Measurements from ENCODE around the gene ARHGAP42.

ARHGAP42 gene

GRCh38 chr11:100930185-100930778 lies 243.2 kb downstream of the ARHGAP42 start:
- no peak for DNase-seq

GRCh38 chr11:100932474-100933100 lies 245.5 kb downstream of the ARHGAP42 start:
- no peak for DNase-seq

- DNase-seq = no peak
Measured at GRCh38 chr11:100936781-100937180, 249.7 kb downstream of the ARHGAP42 start.

GRCh38 chr11:100939571-100939970 lies 252.5 kb downstream of the ARHGAP42 start:
- DNase-seq = no peak

GRCh38 chr11:100940111-100940510 lies 253.0 kb downstream of the ARHGAP42 start:
- no peak for DNase-seq

GRCh38 chr11:100941033-100941432 lies 253.9 kb downstream of the ARHGAP42 start:
- DNase-seq = no peak

GRCh38 chr11:100942016-100942415 lies 254.9 kb downstream of the ARHGAP42 start:
- DNase-seq = no peak

- no peak for DNase-seq
Measured at GRCh38 chr11:100948936-100949335, 261.8 kb downstream of the ARHGAP42 start.

GRCh38 chr11:100949443-100949842 lies 262.4 kb downstream of the ARHGAP42 start:
- no peak for DNase-seq

GRCh38 chr11:100955318-100955717 lies 268.2 kb downstream of the ARHGAP42 start:
- DNase-seq = no peak

- DNase-seq = no peak
Measured at GRCh38 chr11:100956351-100956750, 269.3 kb downstream of the ARHGAP42 start.

GRCh38 chr11:100957499-100957898 lies 270.4 kb downstream of the ARHGAP42 start:
- DNase-seq = no peak

GRCh38 chr11:100961633-100962032 lies 274.5 kb downstream of the ARHGAP42 start:
- DNase-seq = no peak

- no peak for DNase-seq
Measured at GRCh38 chr11:100963375-100963774, 276.3 kb downstream of the ARHGAP42 start.

GRCh38 chr11:100964435-100964834 lies 277.3 kb downstream of the ARHGAP42 start:
- no peak for DNase-seq

GRCh38 chr11:100965346-100965745 lies 278.3 kb downstream of the ARHGAP42 start:
- DNase-seq = no peak

GRCh38 chr11:100966366-100966765 lies 279.3 kb downstream of the ARHGAP42 start:
- no peak for DNase-seq

- DNase-seq = no peak
Measured at GRCh38 chr11:100969008-100969407, 281.9 kb downstream of the ARHGAP42 start.

GRCh38 chr11:100970283-100971164 lies 283.4 kb downstream of the ARHGAP42 start:
- no peak for DNase-seq

GRCh38 chr11:100972046-100972445 lies 285.0 kb downstream of the ARHGAP42 start:
- DNase-seq = no peak

GRCh38 chr11:100978442-100978841 lies 291.4 kb downstream of the ARHGAP42 start:
- no peak for DNase-seq

- no peak for DNase-seq
Measured at GRCh38 chr11:100978939-100979338, 291.9 kb downstream of the ARHGAP42 start.

- no peak for DNase-seq
Measured at GRCh38 chr11:100980156-100980555, 293.1 kb downstream of the ARHGAP42 start.

Measured in CD4-positive, alpha-beta T cell treated with Interleukin-6 for 4 hours (primary cell).